GM12892 (cell line): ENCODE data around the gene DOCK9.

Source experiments
- POLR2A ChIP-seq: IDR thresholded peaks from 2 replicates; pipeline ENCODE4 v1.6.1; 2011; ENCODE audit warnings: low read depth, low read length, control low read depth
- POLR2AphosphoS5 ChIP-seq: IDR thresholded peaks from 2 replicates; pipeline ENCODE4 v1.6.1; 2011; ENCODE audit warnings: low read depth, low read length, control low read depth
- TAF1 ChIP-seq: IDR thresholded peaks from 2 replicates; pipeline ENCODE4 v1.6.1; 2011; ENCODE audit warnings: low read depth, mild to moderate bottlenecking, control low read depth, low read length, borderline replicate concordance

DNA sequence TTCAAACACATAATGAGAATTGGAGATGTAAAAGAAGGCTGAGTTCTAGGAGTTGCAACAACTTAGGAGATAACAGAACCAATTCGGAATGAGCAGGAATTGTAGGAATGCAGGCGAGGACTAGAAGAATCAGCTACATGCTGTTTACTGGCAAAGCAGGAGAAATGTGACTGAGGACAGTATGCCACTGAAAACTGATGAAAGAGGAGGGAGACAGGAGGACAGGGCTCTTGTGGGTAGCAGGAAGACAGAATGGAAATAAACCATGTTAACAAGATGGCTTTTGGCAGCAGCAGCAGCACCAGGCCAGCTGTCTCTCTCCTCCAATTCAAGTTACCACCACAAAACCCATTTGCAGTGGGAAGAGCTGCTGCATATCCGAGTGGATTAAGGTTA, 134.4 kb downstream of the DOCK9 start:
- TF ChIP-seq TAF1: no peak
- TF ChIP-seq POLR2A: no peak
- no peak for TF ChIP-seq POLR2AphosphoS5
